Activated naive CD8-positive, alpha-beta T cell treated with anti-CD3 and anti-CD28 coated beads, Interleukin-2, amount 50 U/mL, for 24 hours (primary cell): ENCODE results near the gene RAB3GAP1.

ENCODE experiments used
- ATAC-seq: fragments of 150-1000 bp; cut with Tn5 transposase; one replicate; pipeline ENCODE4 v1.10.0; 2021
- DNase-seq: peaks from one replicate; pipeline ENCODE4 v3.0.0; 2021
- H3K27ac Mint-ChIP-seq: one replicate; pipeline ENCODE4 v1.8.0; 2021; ENCODE audit warnings: mild to moderate bottlenecking, mixed read lengths
- H3K27me3 Mint-ChIP-seq: one replicate; pipeline ENCODE4 v1.8.0; 2021; ENCODE audit warnings: mixed read lengths
- H3K36me3 Mint-ChIP-seq: one replicate; pipeline ENCODE4 v1.8.0; 2021; ENCODE audit warnings: low read depth, mixed read lengths
- H3K4me1 Mint-ChIP-seq: one replicate; pipeline ENCODE4 v1.8.0; 2021; ENCODE audit warnings: mixed read lengths
- H3K4me3 Mint-ChIP-seq: one replicate; pipeline ENCODE4 v1.8.0; 2021; ENCODE audit warnings: mild to moderate bottlenecking, moderate library complexity, mixed read lengths
- H3K9me3 Mint-ChIP-seq: one replicate; pipeline ENCODE4 v1.8.0; 2021; ENCODE audit warnings: mixed read lengths

The RAB3GAP1 gene

GRCh38 chr2:135151615-135152014, 99.5 kb downstream of the RAB3GAP1 start:
- no peak for DNase-seq
- H3K27me3 Mint-ChIP-seq: no peaks in the 10 kb centered on the region
- H3K4me1 Mint-ChIP-seq: peaks cover 30% of the 10 kb centered on the region
- H3K4me3 Mint-ChIP-seq: no peak overlapping the region
- H3K9me3 Mint-ChIP-seq: no peaks in the 10 kb centered on the region
- no peak for ATAC-seq
- peaks cover 50% of the 10 kb centered on the region for H3K36me3 Mint-ChIP-seq
- no peak overlapping the region for H3K27ac Mint-ChIP-seq

GRCh38 chr2:135152361-135152760, 100.3 kb downstream of the RAB3GAP1 start:
- no peak for DNase-seq
- H3K4me3 Mint-ChIP-seq: no peak overlapping the region
- H3K36me3 Mint-ChIP-seq: peaks cover 53% of the 10 kb centered on the region
- no peaks in the 10 kb centered on the region for H3K27me3 Mint-ChIP-seq
- no peak overlapping the region for H3K27ac Mint-ChIP-seq
- no peaks in the 10 kb centered on the region for H3K9me3 Mint-ChIP-seq
- ATAC-seq: peak; percentile 40
- H3K4me1 Mint-ChIP-seq: peaks cover 30% of the 10 kb centered on the region

- peaks cover 30% of the 10 kb centered on the region for H3K4me1 Mint-ChIP-seq
- H3K36me3 Mint-ChIP-seq: peaks cover 64% of the 10 kb centered on the region
- no peak overlapping the region for H3K4me3 Mint-ChIP-seq
- H3K9me3 Mint-ChIP-seq: no peaks in the 10 kb centered on the region
- DNase-seq: no peak
- peak overlapping the region; percentile 15 for H3K27ac Mint-ChIP-seq
- no peak for ATAC-seq
- no peaks in the 10 kb centered on the region for H3K27me3 Mint-ChIP-seq
Observed at GRCh38 chr2:135154962-135155361, 102.9 kb downstream of the RAB3GAP1 start.

GRCh38 chr2:135157856-135158255, 105.8 kb downstream of the RAB3GAP1 start:
- H3K4me1 Mint-ChIP-seq: peaks cover 19% of the 10 kb centered on the region
- H3K4me3 Mint-ChIP-seq: no peak overlapping the region
- peaks cover 50% of the 10 kb centered on the region for H3K36me3 Mint-ChIP-seq
- DNase-seq (no peak), ATAC-seq (no peak)
- no peak overlapping the region for H3K27ac Mint-ChIP-seq
- no peaks in the 10 kb centered on the region for H3K27me3 Mint-ChIP-seq
- no peaks in the 10 kb centered on the region for H3K9me3 Mint-ChIP-seq

- DNase-seq: no peak
Observed at GRCh38 chr2:135159191-135159590, 107.1 kb downstream of the RAB3GAP1 start.

GRCh38 chr2:135162377-135162776, 110.3 kb downstream of the RAB3GAP1 start:
- peaks cover 26% of the 10 kb centered on the region for H3K36me3 Mint-ChIP-seq
- H3K4me1 Mint-ChIP-seq: peaks cover 6% of the 10 kb centered on the region
- H3K9me3 Mint-ChIP-seq: no peaks in the 10 kb centered on the region
- H3K4me3 Mint-ChIP-seq: no peak overlapping the region
- ATAC-seq (no peak), DNase-seq (no peak)
- peak overlapping the region; percentile 32 for H3K27ac Mint-ChIP-seq
- no peaks in the 10 kb centered on the region for H3K27me3 Mint-ChIP-seq

More at GRCh38 chr2:135159191-135159590, 107.1 kb downstream of the RAB3GAP1 start:
- peaks cover 17% of the 10 kb centered on the region for H3K4me1 Mint-ChIP-seq
- no peak for ATAC-seq
- H3K27ac Mint-ChIP-seq: no peak overlapping the region
- no peak overlapping the region for H3K4me3 Mint-ChIP-seq
- no peaks in the 10 kb centered on the region for H3K27me3 Mint-ChIP-seq
- H3K36me3 Mint-ChIP-seq: peaks cover 45% of the 10 kb centered on the region
- no peaks in the 10 kb centered on the region for H3K9me3 Mint-ChIP-seq

- DNase-seq (no peak), ATAC-seq (no peak)
- Mint-ChIP-seq H3K27me3 (no peaks in the 10 kb centered on the region), H3K36me3 (peaks cover 26% of the 10 kb centered on the region), H3K4me1 (peaks cover 6% of the 10 kb centered on the region), H3K4me3 (no peak overlapping the region), H3K9me3 (no peaks in the 10 kb centered on the region), H3K27ac (peak overlapping the region; percentile 32)
Observed at GRCh38 chr2:135162786-135163185, 110.7 kb downstream of the RAB3GAP1 start.

- DNase-seq (no peak), ATAC-seq (no peak)
- Mint-ChIP-seq H3K9me3 (no peaks in the 10 kb centered on the region), H3K27ac (peak overlapping the region; percentile 8), H3K4me1 (peaks cover 6% of the 10 kb centered on the region), H3K4me3 (no peak overlapping the region), H3K27me3 (no peaks in the 10 kb centered on the region), H3K36me3 (peaks cover 25% of the 10 kb centered on the region)
Observed at GRCh38 chr2:135163306-135163705, 111.2 kb downstream of the RAB3GAP1 start.

- H3K36me3 Mint-ChIP-seq: peaks cover 25% of the 10 kb centered on the region
- no peak for ATAC-seq
- H3K4me1 Mint-ChIP-seq: peaks cover 6% of the 10 kb centered on the region
- no peaks in the 10 kb centered on the region for H3K27me3 Mint-ChIP-seq
- H3K27ac Mint-ChIP-seq: no peak overlapping the region
- H3K4me3 Mint-ChIP-seq: no peak overlapping the region
- no peak for DNase-seq
- H3K9me3 Mint-ChIP-seq: no peaks in the 10 kb centered on the region
Observed at GRCh38 chr2:135163901-135164300, 111.8 kb downstream of the RAB3GAP1 start.

GRCh38 chr2:135164431-135164830, 112.3 kb downstream of the RAB3GAP1 start:
- ATAC-seq (no peak), DNase-seq (no peak)
- Mint-ChIP-seq H3K36me3 (peaks cover 27% of the 10 kb centered on the region), H3K27me3 (no peaks in the 10 kb centered on the region), H3K9me3 (no peaks in the 10 kb centered on the region), H3K4me1 (peaks cover 6% of the 10 kb centered on the region), H3K4me3 (no peak overlapping the region), H3K27ac (no peak overlapping the region)

- H3K27me3 Mint-ChIP-seq: no peaks in the 10 kb centered on the region
- peak overlapping the region; percentile 15 for H3K27ac Mint-ChIP-seq
- ATAC-seq: no peak
- no peak overlapping the region for H3K4me3 Mint-ChIP-seq
- no peaks in the 10 kb centered on the region for H3K9me3 Mint-ChIP-seq
- H3K36me3 Mint-ChIP-seq: peaks cover 47% of the 10 kb centered on the region
- peaks cover 6% of the 10 kb centered on the region for H3K4me1 Mint-ChIP-seq
- no peak for DNase-seq
Observed at GRCh38 chr2:135167273-135167672, 115.2 kb downstream of the RAB3GAP1 start.

- no peak overlapping the region for H3K27ac Mint-ChIP-seq
- peaks cover 50% of the 10 kb centered on the region for H3K36me3 Mint-ChIP-seq
Observed at GRCh38 chr2:135168204-135168856, 116.2 kb downstream of the RAB3GAP1 start.

GRCh38 chr2:135169900-135170753, 118.0 kb downstream of the RAB3GAP1 start:
- DNase-seq: no peak
- Mint-ChIP-seq H3K36me3 (peaks cover 50% of the 10 kb centered on the region), H3K4me1 (no peaks in the 10 kb centered on the region), H3K27ac (peak overlapping the region; percentile 35), H3K9me3 (no peaks in the 10 kb centered on the region), H3K4me3 (peak overlapping the region; percentile 19), H3K27me3 (no peaks in the 10 kb centered on the region)
- no peak for ATAC-seq

More at GRCh38 chr2:135168204-135168856, 116.2 kb downstream of the RAB3GAP1 start:
- Mint-ChIP-seq H3K4me1 (no peaks in the 10 kb centered on the region), H3K27me3 (no peaks in the 10 kb centered on the region), H3K4me3 (no peak overlapping the region), H3K9me3 (no peaks in the 10 kb centered on the region)
- ATAC-seq (no peak), DNase-seq (no peak)

- Mint-ChIP-seq H3K4me1 (no peaks in the 10 kb centered on the region), H3K9me3 (peaks cover 5% of the 10 kb centered on the region), H3K4me3 (no peak overlapping the region), H3K27ac (no peak overlapping the region), H3K27me3 (no peaks in the 10 kb centered on the region), H3K36me3 (peaks cover 52% of the 10 kb centered on the region)
- ATAC-seq (no peak), DNase-seq (no peak)
Observed at GRCh38 chr2:135174049-135174809, 122.1 kb downstream of the RAB3GAP1 start.

- Mint-ChIP-seq H3K27me3 (no peaks in the 10 kb centered on the region), H3K36me3 (peaks cover 50% of the 10 kb centered on the region), H3K4me3 (no peak overlapping the region), H3K4me1 (no peaks in the 10 kb centered on the region), H3K27ac (no peak overlapping the region), H3K9me3 (peaks cover 5% of the 10 kb centered on the region)
- ATAC-seq (no peak), DNase-seq (no peak)
Observed at GRCh38 chr2:135174810-135175093, 122.7 kb downstream of the RAB3GAP1 start.
